22Rv1 (cell line): ENCODE results near the gene OR10J4.

ENCODE experiments used
- H3K27ac ChIP-seq: fragments of 450-650 bp; 2 replicates; pipeline ENCODE4 v1.5.1; 2017
- CTCF ChIP-seq: fragments of 450-650 bp; IDR thresholded peaks from 2 replicates; pipeline ENCODE4 v1.5.1; 2017; ENCODE audit warnings: mild to moderate bottlenecking
- ZFX ChIP-seq: fragments of 450-650 bp; IDR thresholded peaks from 2 replicates; pipeline ENCODE4 v1.6.1; 2017; ENCODE audit warnings: antibody characterized with exemption, borderline replicate concordance

The OR10J4 gene

DNA sequence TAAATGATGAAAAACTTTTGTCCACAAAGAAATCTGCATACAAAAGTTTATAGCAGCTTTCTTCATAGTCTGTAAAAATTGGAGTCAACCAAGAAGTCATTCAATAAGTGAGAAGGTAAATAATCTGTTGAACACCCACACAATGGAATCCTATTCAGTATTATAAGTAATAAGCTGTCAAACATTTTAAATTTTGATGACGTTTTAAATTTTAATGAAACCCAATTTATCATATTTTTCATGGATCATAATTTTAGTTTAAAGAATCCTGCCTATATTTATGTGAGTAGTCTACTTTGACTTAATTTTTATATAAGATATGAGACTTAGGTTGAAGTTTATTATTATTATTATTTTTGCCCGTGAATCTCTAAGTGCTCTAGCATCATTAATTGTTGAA is 27.5 kb downstream of the OR10J4 start:
- TF ChIP-seq CTCF (no peak), ZFX (no peak)
- H3K27ac ChIP-seq = no peak overlapping the region

- no peak for TF ChIP-seq ZFX
- no peak for TF ChIP-seq CTCF
- H3K27ac ChIP-seq = no peak overlapping the region
Measured at GRCh38 chr1:159465191-159465603, 33.2 kb downstream of the OR10J4 start.

- no peak overlapping the region for H3K27ac ChIP-seq
Measured at GRCh38 chr1:159468321-159468720, 36.3 kb downstream of the OR10J4 start.

GRCh38 chr1:159469921-159470533 is 38.0 kb downstream of the OR10J4 start:
- no peak for TF ChIP-seq CTCF
- TF ChIP-seq ZFX = no peak
- H3K27ac ChIP-seq = no peak overlapping the region

More at GRCh38 chr1:159468321-159468720, 36.3 kb downstream of the OR10J4 start:
- no peak for TF ChIP-seq CTCF
- no peak for TF ChIP-seq ZFX

- H3K27ac ChIP-seq = no peak overlapping the region
- TF ChIP-seq CTCF (no peak), ZFX (no peak)
Measured at GRCh38 chr1:159473335-159473734, 41.3 kb downstream of the OR10J4 start.

DNA sequence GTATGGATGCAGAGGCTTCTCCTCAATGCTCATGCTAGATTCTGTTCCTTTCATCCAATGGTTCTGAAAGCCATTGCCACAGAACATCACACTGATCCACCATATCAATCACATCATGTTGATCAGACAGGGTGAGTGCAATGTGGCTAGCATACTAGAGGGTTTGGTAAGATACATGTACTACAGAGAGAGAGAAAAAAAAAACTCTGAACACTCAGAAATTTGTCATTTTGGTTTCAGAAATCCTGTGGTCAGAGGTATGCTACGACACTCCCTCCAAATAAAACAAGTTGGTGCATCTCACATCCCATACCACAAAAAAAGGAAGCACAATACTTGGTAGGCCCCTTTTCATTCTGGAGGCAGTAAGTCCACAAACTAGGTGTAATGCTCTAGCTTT is 42.9 kb downstream of the OR10J4 start:
- H3K27ac ChIP-seq = no peak overlapping the region
- TF ChIP-seq CTCF = no peak
- no peak for TF ChIP-seq ZFX
